Naive B cell (primary cell): ENCODE measurements around the gene GARIN5A. TPM values are rescaled to one million over a fixed set of nuclear protein-coding genes. Genes with fewer than 3 reads are reported as not detected.

Source experiments
- ATAC-seq, 2 donors: fragments of 150-1000 bp; cut with Tn5 transposase; 2 replicates each; pipeline ENCODE4 v1.10.0; 2021; ENCODE audit warnings: low read depth in 2 of 2, mild to moderate bottlenecking in 2 of 2, moderate library complexity in 2 of 2
- DNase-seq: peaks from one replicate; pipeline ENCODE4 v3.0.0; 2022
- H3K27ac Mint-ChIP-seq, 6 donors: one replicate each; pipeline ENCODE4 v1.8.0; 2020 to 2022; ENCODE audit warnings: mild to moderate bottlenecking in 6 of 6, mixed read lengths in 6 of 6, moderate library complexity in 5 of 6, inconsistent platforms in 2 of 6
- H3K27me3 Mint-ChIP-seq, 3 donors: one replicate each; pipeline ENCODE4 v1.8.0; 2021 to 2022; ENCODE audit warnings: mixed read lengths in 3 of 3, mild to moderate bottlenecking in 1 of 3
- H3K36me3 Mint-ChIP-seq, 2 donors: one replicate each; pipeline ENCODE4 v1.8.0; 2020 to 2022; ENCODE audit warnings: mixed read lengths in 2 of 2, inconsistent platforms in 1 of 2, mild to moderate bottlenecking in 1 of 2
- H3K4me1 Mint-ChIP-seq, 3 donors: one replicate each; pipeline ENCODE4 v1.8.0; 2020 to 2022; ENCODE audit warnings: mixed read lengths in 3 of 3, inconsistent platforms in 1 of 3, mild to moderate bottlenecking in 1 of 3, moderate library complexity in 1 of 3
- H3K4me3 Mint-ChIP-seq, 8 donors: one replicate each; pipeline ENCODE4 v1.8.0; 2020 to 2022; ENCODE audit warnings: mild to moderate bottlenecking in 8 of 8, mixed read lengths in 8 of 8, moderate library complexity in 8 of 8, inconsistent platforms in 2 of 8
- H3K9me3 Mint-ChIP-seq, 7 donors: one replicate each; pipeline ENCODE4 v1.8.0; 2020 to 2022; ENCODE audit warnings: mixed read lengths in 7 of 7, mild to moderate bottlenecking in 5 of 7, inconsistent platforms in 2 of 7, moderate library complexity in 1 of 7
- polyA plus RNA-seq, 6 donors: library from polyadenylated mRNA; unstranded; fragments of 300-500 nt; fragmentation: Illumina TruSeq; gene quantifications; one replicate each; pipeline ENCODE4 v1.2.3, GENCODE V29; 2021; ENCODE audit warnings: low read depth in 6 of 6

GARIN5A gene
- polyA plus RNA-seq, 6 donors from 2014 or later, result 0.38 to 2.2 (median 0.50) TPM; not detected in 1

DNA sequence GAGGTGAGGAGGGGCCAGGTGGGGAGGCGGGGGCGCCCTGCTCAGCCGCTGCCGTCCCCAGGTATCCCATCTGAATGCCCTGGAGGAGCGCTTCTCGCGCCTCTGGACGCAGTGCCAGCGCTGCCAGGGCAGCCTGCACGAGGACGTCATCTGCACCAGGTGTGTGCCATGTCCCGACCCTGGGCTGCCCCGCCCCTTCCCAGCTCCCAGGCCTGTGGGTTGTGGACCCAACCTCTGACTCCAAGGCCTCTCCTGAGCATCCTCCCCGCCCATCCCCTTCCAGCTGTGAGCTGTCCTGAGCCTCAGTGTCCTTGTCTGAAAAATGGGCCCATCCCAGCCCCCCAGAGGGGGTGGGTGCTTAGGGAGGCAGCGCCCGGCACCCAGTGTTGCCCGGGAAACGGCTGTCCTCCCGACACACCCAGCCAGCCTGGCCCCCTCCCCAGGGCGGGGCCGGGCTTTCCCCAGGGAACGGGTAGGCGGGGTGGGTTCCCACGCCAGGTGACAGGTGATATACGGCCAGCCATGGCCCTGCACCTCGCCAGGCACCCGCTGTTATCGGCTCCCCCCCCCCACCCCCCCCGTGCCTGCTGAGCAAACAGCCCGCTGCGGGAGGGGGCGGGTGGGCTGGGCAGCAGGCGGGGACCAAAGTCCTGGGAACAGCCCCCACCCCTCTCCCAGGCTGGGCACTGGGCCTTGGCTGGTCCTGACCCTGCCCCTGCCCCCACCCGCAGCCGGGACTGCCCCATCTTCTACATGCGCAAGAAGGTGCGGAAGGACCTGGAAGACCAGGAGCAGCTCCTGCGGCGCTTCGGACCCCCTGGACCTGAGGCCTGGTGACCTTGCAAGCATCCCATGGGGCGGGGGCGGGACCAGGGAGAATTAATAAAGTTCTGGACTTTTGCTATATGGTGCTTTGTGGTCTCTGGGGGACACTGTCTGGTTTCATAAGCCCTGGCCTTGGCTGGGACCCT is 59.3 kb downstream of the GARIN5A start:
- Mint-ChIP-seq H3K27me3 (no peaks in the 10 kb centered on the region), H3K27ac (peak overlapping the region; percentile 97 to 99 (median 98)), H3K4me3 (peak overlapping the region; percentile 96 to 100 (median 99)), H3K36me3 (peaks cover 12 to 30% of the 10 kb centered on the region in 2 donors), H3K4me1 (peaks cover 49 to 69% (median 63%) of the 10 kb centered on the region in 3 donors), H3K9me3 (no peaks in the 10 kb centered on the region)
- ATAC-seq (no peak), DNase-seq (peak; percentile 64)

Other genes starting within 250 kb of the GARIN5A start
- gene KCNC3, start 147.5 kb downstream of the GARIN5A start, polyA plus RNA-seq, result under 1 TPM in 2 of 6 donors, not detected in 4; 0.08 to 0.12 TPM
- gene NAPSA, start 111.2 kb downstream of the GARIN5A start, polyA plus RNA-seq, result 1 to 10 TPM in 3 of 6 donors, under 1 TPM in 2, not detected in 1; 0.38 to 1.8 (median 1.1) TPM
- gene NR1H2, start 100.4 kb downstream of the GARIN5A start, polyA plus RNA-seq, result 100 to 1,000 TPM in 1 of 6 donors, 10 to 100 TPM in 5; 70.9 to 115 (median 76.1) TPM
- 10 to 100 TPM; 22.9 to 46.7 (median 32.1) TPM for gene POLD1, start 92.5 kb downstream of the GARIN5A start, polyA plus RNA-seq
- 100 to 1,000 TPM; 218 to 343 (median 286) TPM for gene SPIB, start 57.9 kb downstream of the GARIN5A start, polyA plus RNA-seq
- 1 to 10 TPM in 3 of 6 donors, under 1 TPM in 2, not detected in 1; 0.44 to 6.6 (median 1.2) TPM for gene MYBPC2, start 44.0 kb downstream of the GARIN5A start, polyA plus RNA-seq
- gene EMC10, start 341 bp downstream of the GARIN5A start, polyA plus RNA-seq, result 10 to 100 TPM in 1 of 6 donors, 1 to 10 TPM in 5; 7.0 to 11.9 (median 8.6) TPM
- gene JOSD2, start 34.3 kb upstream of the GARIN5A start, polyA plus RNA-seq, result 10 to 100 TPM in 5 of 6 donors, 1 to 10 TPM in 1; 9.8 to 20.7 (median 12.2) TPM
- not detected for gene ASPDH, start 37.1 kb upstream of the GARIN5A start, polyA plus RNA-seq
- gene LRRC4B, start 91.6 kb upstream of the GARIN5A start, polyA plus RNA-seq, result under 1 TPM in 1 of 6 donors, not detected in 5; 0.10 TPM
- under 1 TPM in 1 of 6 donors, not detected in 5; 0.11 TPM for gene SYT3, start 163.0 kb upstream of the GARIN5A start, polyA plus RNA-seq
- gene C19orf81, start 172.6 kb upstream of the GARIN5A start, polyA plus RNA-seq, result 1 to 10 TPM in 2 of 6 donors, not detected in 4; 1.1 to 1.2 TPM
- gene SHANK1, start 243.0 kb upstream of the GARIN5A start, polyA plus RNA-seq, result not detected
- 1 to 10 TPM in 2 of 6 donors, under 1 TPM in 4; 0.49 to 1.1 (median 0.69) TPM for gene CLEC11A, start 246.5 kb upstream of the GARIN5A start, polyA plus RNA-seq